ENCODE data around the gene SLC25A29.

Gene SLC25A29

DNA sequence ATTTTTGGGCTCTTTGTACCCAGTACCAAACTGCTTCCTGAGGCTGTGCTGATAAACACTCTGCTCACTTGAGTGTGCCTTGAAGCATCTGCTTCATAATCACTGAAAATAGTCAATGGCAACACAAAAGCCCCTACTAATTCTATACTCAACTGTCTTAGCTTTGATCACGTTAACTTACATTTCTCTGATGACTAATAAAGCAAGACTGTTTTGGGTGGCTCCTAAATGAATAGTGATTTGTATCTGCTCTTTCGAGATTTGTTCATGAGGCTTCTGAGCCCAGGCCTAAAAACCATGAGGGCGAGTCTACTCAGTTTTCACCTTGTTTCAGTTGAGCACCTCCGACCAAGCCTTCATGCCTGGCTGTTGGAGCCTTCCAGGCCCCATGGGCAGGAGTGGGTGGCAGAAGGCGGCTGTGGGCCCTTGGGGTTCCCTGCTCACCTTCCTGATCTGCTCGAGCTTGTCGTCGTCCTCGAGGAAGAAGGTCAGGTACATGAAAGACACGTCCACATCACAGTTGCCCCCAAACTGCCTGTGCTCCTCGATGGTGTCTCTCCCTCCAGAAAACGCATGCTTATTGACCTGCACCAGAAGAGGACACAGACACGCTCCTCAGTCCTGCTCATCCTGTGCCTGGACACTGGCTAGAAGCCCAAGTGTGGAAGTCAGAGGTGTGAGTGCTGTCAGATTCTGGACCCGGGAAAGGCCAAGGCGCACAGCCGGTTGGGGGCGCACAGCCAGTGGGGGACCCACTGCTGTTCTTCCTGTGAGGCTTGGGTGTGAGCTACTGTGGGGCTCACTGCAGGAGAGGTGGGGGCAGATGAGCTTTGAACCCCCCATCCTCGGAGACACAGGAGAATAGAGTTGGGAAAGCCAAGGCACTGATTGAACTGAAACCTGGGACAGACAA, 30.6 kb upstream of the SLC25A29 start:
- peak overlapping the region in 1 of 2 donors; percentile 55 for H3K27ac Mint-ChIP-seq
- H3K27me3 Mint-ChIP-seq: no peaks in the 10 kb centered on the region
- no peak overlapping the region for H3K4me3 Mint-ChIP-seq
- ATAC-seq: no peak
- no peak for DNase-seq
- H3K4me1 Mint-ChIP-seq: peaks cover 30% of the 10 kb centered on the region
- H3K9me3 Mint-ChIP-seq: no peaks in the 10 kb centered on the region

DNA sequence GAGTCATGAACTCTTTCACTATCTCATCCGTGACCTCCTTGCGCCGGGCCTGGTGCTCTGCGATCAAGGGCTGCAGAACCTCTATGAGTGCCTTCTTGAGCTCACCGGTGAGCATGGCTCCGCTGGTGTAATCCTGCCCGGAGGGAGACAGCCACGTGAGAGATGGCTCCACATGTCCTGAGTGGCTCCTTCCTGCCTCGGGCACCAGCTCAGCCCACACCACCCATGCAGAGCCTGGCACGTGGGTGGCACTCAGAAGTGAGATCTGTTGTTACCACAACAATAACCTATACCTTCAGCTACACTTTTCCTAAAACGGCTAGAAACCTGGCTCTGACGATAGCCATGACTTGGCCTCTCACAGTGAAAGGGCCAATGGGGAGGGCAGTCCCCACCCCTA, 28.7 kb upstream of the SLC25A29 start:
- H3K9me3 Mint-ChIP-seq: no peaks in the 10 kb centered on the region
- no peaks in the 10 kb centered on the region for H3K27me3 Mint-ChIP-seq
- no peak for ATAC-seq
- H3K4me3 Mint-ChIP-seq: no peak overlapping the region
- no peak for DNase-seq
- peak overlapping the region in 1 of 2 donors; percentile 92 for H3K27ac Mint-ChIP-seq
- peaks cover 15% of the 10 kb centered on the region for H3K4me1 Mint-ChIP-seq

DNA sequence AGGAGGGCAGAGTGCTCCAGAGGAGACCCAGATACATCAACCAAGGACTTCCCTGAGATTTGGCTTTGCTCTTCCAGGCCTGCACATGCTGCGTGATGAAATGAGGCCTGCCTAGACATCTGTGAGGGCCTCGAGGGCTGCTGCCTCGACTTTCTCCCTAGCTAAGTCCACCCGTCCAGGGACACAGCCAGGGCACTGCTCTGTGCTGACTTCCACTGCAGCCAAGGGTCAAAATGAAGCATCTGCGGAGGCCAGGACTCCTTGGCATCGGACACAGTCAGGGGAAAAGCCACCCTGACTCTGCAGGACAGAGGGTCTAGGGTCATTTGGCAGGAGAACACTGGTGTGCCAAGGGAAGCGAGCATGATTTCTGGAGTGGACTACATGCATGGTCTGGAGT, 27.6 kb upstream of the SLC25A29 start:
- Mint-ChIP-seq H3K27ac (peak overlapping the region in 1 of 2 donors; percentile 82), H3K4me3 (no peak overlapping the region), H3K27me3 (no peaks in the 10 kb centered on the region), H3K4me1 (peaks cover 13% of the 10 kb centered on the region), H3K9me3 (no peaks in the 10 kb centered on the region)
- ATAC-seq (no peak), DNase-seq (no peak)

DNA sequence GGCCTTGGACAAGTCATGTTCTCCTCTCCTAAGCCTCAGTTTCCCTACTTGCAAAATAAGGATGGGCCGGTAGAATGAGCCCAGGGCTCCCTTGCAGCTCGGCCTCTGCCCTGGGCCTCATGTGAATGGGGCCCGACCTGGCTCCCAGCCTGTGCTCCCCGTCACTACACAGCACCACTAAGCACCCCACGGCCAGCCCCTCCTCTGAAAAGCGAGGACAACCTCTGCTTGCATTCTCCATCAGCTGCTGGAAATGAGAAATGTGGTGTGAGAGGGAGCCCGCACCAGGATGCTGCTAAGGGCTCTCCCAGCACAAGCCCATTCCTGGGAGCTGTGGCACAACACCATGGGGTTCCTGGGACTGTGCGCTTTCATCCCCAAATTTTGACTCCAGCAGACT, 27.1 kb upstream of the SLC25A29 start:
- peaks cover 13% of the 10 kb centered on the region for H3K4me1 Mint-ChIP-seq
- DNase-seq: no peak
- H3K9me3 Mint-ChIP-seq: no peaks in the 10 kb centered on the region
- peak; percentile 2 for ATAC-seq
- H3K27me3 Mint-ChIP-seq: no peaks in the 10 kb centered on the region
- no peak overlapping the region for H3K4me3 Mint-ChIP-seq
- peak overlapping the region in 1 of 2 donors; percentile 82 for H3K27ac Mint-ChIP-seq

DNA sequence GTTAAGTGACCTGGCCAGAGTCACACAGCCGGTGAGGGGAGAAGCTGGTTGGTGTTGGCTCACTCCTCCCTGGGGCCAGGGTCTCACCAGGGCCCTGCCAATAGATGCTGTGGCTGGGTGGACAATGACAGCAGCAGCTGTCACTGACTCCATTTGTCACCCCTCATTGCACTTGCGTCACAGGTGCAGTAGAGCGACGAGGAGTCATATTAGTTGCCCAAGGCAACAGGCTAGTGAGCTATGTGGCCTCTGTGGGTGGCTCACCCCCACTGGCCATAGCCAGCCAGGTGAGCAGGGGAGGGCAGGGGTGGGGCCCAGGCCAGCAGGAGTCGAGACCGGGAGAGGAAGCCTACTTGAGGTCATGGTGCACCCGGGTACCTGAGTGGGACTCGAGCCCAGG, 26.6 kb upstream of the SLC25A29 start:
- no peak overlapping the region for H3K4me3 Mint-ChIP-seq
- peak overlapping the region in 1 of 2 donors; percentile 89 for H3K27ac Mint-ChIP-seq
- DNase-seq (no peak), ATAC-seq (peak; percentile 21)
- no peaks in the 10 kb centered on the region for H3K9me3 Mint-ChIP-seq
- H3K27me3 Mint-ChIP-seq: no peaks in the 10 kb centered on the region
- H3K4me1 Mint-ChIP-seq: peaks cover 13% of the 10 kb centered on the region

DNA sequence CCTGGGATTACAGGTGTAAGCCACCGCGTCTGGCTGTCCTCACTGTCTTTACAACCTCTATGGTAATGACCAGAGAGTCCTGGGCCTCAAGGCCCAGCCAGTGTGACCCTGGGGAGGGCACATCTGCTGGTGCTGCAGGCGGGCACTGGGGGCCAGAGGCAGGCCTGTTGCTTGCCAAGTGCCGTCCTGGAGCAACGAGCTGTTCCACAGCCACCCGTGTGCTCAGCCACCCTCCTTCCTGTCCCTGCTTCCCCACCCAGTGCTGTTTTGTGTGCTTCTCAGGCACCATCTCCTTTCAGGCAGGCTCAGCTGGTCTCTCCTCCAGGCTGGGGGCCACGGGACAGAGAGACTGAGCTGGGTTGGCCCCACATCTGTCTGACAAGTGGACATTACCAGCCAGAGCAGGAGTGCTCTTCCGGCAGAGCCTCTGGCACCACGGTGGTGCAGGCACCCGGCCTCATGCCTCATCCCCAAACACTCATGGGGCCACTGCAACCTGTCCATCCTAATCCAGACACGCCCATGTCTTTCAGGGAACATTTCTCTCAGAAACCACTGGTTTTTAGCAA, 25.9 kb upstream of the SLC25A29 start:
- ATAC-seq: peak; percentile 34
- peak overlapping the region in 1 of 2 donors; percentile 89 for H3K27ac Mint-ChIP-seq
- H3K4me1 Mint-ChIP-seq: peaks cover 10% of the 10 kb centered on the region
- no peak overlapping the region for H3K4me3 Mint-ChIP-seq
- no peaks in the 10 kb centered on the region for H3K27me3 Mint-ChIP-seq
- H3K9me3 Mint-ChIP-seq: no peaks in the 10 kb centered on the region
- DNase-seq: peak in 1 of 2 donors; percentile 33

DNA sequence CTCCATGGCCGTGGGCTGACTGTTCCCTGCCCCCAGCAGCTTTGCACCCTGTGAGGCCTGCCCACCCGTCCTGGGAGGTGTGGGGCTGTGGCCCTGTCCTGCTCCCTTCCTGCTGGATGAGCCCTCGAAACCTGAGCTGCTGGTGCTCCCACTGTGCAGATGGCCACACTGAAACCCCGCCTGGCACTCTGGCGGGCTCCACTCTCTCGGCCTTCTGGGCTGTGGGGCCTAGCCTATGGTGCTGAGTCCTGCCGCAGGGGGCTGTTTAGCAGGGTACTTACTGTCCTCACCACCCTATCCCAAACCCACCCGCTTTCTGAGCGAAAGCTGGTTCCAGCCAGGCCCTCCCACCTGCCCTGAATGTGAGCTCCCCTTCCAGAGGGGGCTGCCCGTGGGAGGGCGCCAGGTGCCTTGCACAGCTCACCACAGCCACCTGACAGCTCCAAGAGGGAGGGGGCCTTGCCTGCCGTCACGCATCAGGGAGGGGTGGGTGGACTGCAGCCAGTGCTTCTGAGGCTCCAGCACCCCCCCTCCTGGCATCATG, 24.2 kb upstream of the SLC25A29 start:
- ATAC-seq: peak; percentile 15
- Mint-ChIP-seq H3K27me3 (no peaks in the 10 kb centered on the region), H3K4me1 (peaks cover 6% of the 10 kb centered on the region), H3K4me3 (no peak overlapping the region), H3K9me3 (no peaks in the 10 kb centered on the region), H3K27ac (peak overlapping the region in 1 of 2 donors; percentile 89)
- peak; percentile 24 for DNase-seq

DNA sequence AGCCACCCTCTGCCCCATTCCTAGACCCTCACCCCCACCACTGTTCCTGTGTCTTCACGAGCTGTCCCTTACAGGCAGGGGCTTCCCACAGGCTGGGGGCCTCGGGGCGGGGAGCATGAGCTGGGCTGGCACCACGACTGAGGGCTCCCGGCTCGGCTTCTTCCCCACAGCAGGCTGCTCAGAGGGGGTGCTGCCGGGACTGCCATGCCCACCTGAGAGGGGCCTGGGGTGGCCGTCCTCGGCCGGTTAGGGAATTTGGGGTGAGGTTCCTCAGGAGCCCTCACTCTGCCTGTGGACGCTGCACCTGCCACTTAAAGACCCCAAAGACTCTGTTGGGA, 23.7 kb upstream of the SLC25A29 start:
- Mint-ChIP-seq H3K27me3 (no peaks in the 10 kb centered on the region), H3K9me3 (no peaks in the 10 kb centered on the region), H3K4me3 (no peak overlapping the region), H3K27ac (peak overlapping the region in 1 of 2 donors; percentile 96), H3K4me1 (peaks cover 6% of the 10 kb centered on the region)
- ATAC-seq: peak; percentile 0
- peak in 1 of 2 donors; percentile 26 for DNase-seq

DNA sequence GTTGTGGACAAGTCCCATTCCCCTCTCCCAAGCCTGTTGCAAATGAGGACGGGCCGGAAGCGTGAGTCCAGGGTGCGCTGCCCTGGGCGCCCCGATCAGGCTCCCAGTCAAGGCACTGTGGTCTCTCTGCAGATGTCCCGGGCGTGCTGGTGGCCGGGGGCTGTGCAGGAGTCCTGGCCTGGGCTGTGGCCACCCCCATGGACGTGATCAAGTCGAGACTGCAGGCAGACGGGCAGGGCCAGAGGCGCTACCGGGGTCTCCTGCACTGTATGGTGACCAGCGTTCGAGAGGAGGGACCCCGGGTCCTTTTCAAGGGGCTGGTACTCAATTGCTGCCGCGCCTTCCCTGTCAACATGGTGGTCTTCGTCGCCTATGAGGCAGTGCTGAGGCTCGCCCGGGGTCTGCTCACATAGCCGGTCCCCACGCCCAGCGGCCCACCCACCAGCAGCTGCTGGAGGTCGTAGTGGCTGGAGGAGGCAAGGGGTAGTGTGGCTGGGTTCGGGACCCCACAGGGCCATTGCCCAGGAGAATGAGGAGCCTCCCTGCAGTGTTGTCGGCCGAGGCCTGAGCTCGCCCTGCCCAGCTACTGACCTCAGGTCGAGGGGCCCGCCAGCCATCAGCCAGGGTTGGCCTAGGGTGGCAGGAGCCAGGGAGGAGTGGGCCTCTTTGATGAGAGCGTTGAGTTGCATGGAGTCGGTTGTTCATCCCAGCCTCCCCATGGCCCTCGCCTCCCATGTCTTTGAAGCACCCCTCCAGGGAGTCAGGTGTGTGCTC, 23.2 kb upstream of the SLC25A29 start:
- peak overlapping the region in 1 of 2 donors; percentile 96 for H3K27ac Mint-ChIP-seq
- DNase-seq: peak in 1 of 2 donors; percentile 24
- H3K27me3 Mint-ChIP-seq: no peaks in the 10 kb centered on the region
- ATAC-seq: peak; percentile 1
- no peaks in the 10 kb centered on the region for H3K9me3 Mint-ChIP-seq
- peaks cover 6% of the 10 kb centered on the region for H3K4me1 Mint-ChIP-seq
- H3K4me3 Mint-ChIP-seq: no peak overlapping the region

DNA sequence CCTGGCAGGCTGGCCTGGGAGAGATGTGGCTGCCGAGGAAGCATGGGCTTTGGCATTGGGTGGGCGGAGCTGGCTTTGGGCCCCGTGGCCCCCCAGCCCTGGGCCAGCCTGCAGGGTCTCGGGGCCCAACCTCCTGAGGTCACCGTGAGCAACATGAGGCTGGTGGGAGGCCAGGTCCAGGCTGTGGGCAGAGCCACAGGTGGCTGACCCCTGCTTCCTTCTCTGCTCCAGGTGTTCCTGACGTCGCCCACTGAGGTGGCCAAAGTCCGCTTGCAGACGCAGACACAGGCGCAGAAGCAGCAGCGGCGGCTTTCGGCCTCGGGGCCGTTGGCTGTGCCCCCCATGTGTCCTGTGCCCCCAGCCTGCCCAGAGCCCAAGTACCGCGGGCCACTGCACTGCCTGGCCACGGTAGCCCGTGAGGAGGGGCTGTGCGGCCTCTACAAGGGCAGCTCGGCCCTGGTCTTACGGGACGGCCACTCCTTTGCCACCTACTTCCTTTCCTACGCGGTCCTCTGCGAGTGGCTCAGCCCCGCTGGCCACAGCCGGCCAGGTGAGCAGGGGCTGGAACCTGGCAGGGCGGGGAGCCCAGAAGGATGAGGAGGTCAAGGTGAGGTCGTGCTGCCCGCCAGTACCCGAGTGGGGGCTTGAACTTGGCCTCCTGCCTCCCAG, 22.4 kb upstream of the SLC25A29 start:
- no peak for DNase-seq
- peaks cover 4% of the 10 kb centered on the region for H3K4me1 Mint-ChIP-seq
- H3K9me3 Mint-ChIP-seq: no peaks in the 10 kb centered on the region
- H3K4me3 Mint-ChIP-seq: no peak overlapping the region
- ATAC-seq: no peak
- no peaks in the 10 kb centered on the region for H3K27me3 Mint-ChIP-seq
- peak overlapping the region; percentile 52 to 90 for H3K27ac Mint-ChIP-seq

DNA sequence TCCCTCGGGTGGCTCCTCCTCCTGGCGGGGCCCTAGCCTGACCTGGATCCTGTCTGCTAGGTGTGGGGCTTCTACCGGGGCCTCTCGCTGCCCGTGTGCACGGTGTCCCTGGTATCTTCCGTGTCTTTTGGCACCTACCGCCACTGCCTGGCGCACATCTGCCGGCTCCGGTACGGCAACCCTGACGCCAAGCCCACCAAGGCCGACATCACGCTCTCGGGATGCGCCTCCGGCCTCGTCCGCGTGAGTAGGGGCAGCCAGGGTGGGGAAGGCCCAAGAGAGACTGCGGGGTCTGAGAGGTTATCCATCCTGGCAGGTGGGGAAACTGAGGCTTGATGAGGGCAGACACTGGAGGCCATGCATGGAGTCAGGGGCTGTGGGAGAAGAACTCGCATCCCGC, 20.9 kb upstream of the SLC25A29 start:
- no peak for DNase-seq
- H3K9me3 Mint-ChIP-seq: no peaks in the 10 kb centered on the region
- no peak overlapping the region for H3K4me3 Mint-ChIP-seq
- no peak for ATAC-seq
- H3K4me1 Mint-ChIP-seq: no peaks in the 10 kb centered on the region
- peak overlapping the region in 1 of 2 donors; percentile 27 for H3K27ac Mint-ChIP-seq
- H3K27me3 Mint-ChIP-seq: no peaks in the 10 kb centered on the region

DNA sequence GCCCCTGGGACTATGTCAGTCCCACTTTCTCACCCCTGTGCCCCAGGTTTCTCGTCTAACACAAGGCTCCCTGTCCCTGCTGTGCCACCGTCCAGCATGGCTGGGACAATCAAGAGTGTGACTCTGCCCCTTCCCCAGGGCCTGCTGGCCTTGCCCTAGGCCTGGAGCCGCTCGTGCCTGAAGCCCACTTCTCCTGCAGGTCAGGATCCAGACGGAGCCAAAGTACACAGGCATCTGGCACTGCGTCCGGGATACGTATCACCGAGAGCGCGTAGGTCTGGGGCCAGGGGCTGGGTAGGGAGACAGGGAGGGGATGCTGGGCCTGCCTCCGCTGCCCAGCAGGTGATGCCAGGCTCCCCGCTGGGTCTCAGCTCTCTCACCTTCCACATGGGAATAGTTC, 19.7 kb upstream of the SLC25A29 start:
- no peak for DNase-seq
- Mint-ChIP-seq H3K9me3 (no peaks in the 10 kb centered on the region), H3K4me1 (no peaks in the 10 kb centered on the region), H3K27ac (peak overlapping the region in 1 of 2 donors; percentile 77), H3K27me3 (no peaks in the 10 kb centered on the region), H3K4me3 (no peak overlapping the region)
- no peak for ATAC-seq

DNA sequence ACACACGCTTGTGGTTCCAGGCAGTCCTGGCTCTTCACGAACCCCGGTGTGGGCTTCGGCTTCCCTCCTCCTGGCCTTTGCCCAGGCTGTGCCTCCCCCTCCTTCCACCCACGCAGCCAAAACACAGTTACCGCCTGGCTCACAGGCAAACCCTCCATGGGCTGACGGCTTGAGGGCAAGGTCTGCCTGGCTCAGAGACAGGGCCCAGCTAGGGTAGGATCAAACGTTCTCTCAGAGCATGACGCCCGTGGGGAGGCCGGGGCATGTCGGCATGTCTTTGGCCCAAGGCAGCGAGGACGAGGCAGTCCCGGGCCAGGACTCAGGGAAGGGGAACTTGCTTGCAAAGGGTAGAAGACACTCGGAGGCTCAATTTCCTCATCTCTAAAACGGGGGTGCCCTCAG, 19.0 kb upstream of the SLC25A29 start:
- Mint-ChIP-seq H3K27me3 (no peaks in the 10 kb centered on the region), H3K4me1 (no peaks in the 10 kb centered on the region), H3K9me3 (no peaks in the 10 kb centered on the region), H3K4me3 (no peak overlapping the region), H3K27ac (peak overlapping the region; percentile 23 to 25)
- ATAC-seq (no peak), DNase-seq (no peak)

DNA sequence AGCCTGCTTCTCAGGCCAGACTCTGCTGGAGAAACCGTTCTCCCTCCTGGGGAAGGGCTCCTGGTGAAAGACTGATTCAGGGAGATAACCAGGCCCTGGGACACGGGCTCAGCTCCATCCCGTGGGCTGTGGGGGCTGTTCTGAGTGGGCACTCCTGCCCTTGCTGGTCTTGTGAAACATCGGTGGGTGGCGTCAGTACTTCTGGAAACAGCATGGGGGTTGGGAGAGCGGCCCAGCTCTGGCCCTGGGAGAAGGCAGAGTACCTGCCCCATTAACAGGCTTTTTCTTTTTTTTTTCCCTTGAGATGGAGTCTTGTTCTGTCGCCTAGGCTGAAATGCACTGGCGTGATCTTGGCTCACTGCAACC, 17.7 kb upstream of the SLC25A29 start:
- ATAC-seq (no peak), DNase-seq (no peak)
- no peaks in the 10 kb centered on the region for H3K27me3 Mint-ChIP-seq

More for the DNA sequence above, 17.7 kb upstream of the SLC25A29 start:
- Mint-ChIP-seq H3K4me3 (no peak overlapping the region), H3K4me1 (no peaks in the 10 kb centered on the region), H3K27ac (no peak overlapping the region), H3K9me3 (no peaks in the 10 kb centered on the region)

All from stimulated activated naive CD8-positive, alpha-beta T cell treated with anti-CD3 and anti-CD28 coated beads, Interleukin-15, amount 100 ng/mL, for 72 hours (primary cell).